ENCODE data around the gene ABCC11. TPM values are rescaled to one million over a fixed set of nuclear protein-coding genes. Genes with fewer than 3 reads are reported as not detected.

Gene ABCC11
- polyA plus RNA-seq, 3 donors = 0.15 to 0.49 TPM; not detected in 1

DNA sequence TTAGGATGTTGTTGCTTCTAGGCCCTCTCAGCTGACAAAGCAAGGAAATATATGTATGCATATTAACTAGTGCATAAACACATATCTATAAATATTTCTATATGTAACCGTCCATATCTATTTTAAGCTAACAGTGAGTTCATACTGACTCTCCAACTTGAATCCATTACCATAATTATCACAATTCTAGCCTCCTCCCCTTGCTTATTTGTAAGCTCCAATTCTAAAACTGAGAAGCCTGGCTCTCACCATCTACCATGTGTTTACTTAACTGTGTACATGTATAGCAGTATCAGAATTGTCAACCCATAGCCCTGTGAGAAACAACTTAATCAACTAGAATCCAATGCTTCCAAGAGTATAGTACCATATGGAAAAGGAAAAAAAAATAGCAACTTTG is 96.6 kb downstream of the ABCC11 start:
- WGBS, 3 donors = 31 to 88% (median 85%) methylated on average over 1 of the region's 1 CpG
- H3K27ac ChIP-seq (ENCODE audit: low read depth, low read length) = no peak overlapping the region

DNA sequence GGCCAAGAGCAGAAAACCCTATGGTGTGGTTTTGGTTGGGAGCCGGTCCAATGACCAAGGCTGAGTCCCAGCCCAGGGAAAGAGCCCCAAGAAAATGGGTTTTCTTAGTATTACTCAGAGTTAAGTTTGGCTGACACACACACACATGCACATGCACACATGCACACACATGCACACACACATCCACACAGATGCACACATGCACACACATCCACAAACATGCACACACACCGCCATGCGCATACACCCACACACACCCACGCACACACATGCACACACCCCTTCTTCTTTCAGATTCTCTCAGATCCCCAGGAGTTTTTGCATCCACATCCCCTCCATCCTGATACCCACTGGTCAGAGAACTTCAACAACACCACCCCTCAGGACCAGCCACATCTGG is 100.6 kb downstream of the ABCC11 start:
- 93 to 94% (median 93%) methylated on average over 4 of the region's 4 CpGs for WGBS, 3 donors

DNA sequence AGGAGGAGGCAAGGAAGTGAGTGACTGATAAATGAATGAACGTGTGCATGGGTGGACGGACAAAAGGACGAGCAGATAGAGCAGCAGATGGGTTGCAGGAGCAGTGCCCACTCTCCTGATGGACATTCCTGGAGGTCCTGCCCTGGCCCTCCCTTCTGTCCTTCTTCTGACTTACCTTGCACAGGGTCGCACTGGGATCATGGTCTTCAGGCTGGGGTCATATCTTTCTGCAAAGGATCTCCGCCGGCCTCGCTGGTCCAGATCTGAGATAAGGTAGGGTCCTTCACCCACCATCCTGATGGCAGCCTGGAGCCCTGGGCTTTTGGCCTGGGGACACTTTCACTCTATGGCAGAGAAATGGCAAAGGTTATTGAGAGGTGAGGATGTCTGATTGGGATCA is 101.2 kb downstream of the ABCC11 start:
- WGBS, 3 donors = 82 to 91% (median 88%) methylated on average over 7 of the region's 7 CpGs

More for the DNA sequence above, 100.6 kb downstream of the ABCC11 start:
- H3K27ac ChIP-seq (ENCODE audit: low read depth, low read length) = no peak overlapping the region

DNA sequence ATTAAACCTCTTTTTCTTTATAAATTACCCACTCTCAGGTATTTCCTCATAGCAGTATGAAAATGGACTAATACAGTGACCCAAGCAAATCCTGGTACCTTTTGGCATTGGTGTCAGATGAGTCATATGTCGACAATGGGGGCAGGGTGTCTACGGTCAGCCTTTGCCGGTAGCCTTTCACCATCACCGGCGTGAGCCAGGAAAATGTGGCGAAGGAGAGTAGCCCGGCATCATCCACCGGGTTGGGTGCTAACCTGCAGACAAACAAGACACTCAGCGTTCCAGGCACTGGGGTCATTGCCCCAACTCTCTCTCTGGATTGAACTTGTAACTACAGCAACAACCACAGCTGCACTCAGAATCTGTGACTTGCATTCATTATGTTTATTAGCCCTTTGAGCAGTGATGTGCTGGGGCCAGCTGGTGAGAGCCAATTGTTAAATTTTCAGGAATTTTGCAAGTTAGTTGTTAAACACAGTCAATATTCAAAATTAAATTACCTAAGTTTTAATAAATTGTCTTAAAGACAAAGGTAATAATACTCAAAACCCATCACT is 103.4 kb downstream of the ABCC11 start:
- 91 to 95% (median 94%) methylated on average over 9 of the region's 9 CpGs for WGBS, 3 donors

More for the DNA sequence above, 101.2 kb downstream of the ABCC11 start:
- H3K27ac ChIP-seq (ENCODE audit: low read depth, low read length) = no peak overlapping the region

DNA sequence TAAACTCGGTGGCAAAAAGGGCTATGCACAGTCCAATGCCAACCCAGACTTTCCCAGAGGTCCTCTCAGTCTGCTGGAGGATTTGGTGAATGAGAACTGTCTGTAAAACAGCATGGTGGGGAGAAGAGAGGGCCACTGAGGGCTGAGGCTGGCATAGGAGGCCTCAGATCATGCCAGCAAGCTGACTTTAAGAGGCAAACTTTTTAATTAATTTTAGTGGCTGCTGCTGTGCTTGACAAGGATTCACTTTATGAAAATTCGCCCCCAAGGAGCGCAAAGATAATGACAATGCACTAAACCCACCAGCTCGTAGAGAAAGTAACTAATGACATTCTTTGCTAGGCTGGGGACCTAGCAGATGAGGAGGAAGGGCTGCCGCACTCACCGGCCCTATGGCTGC is 106.5 kb downstream of the ABCC11 start:
- no peak overlapping the region for H3K27ac ChIP-seq (ENCODE audit: low read depth, low read length)
- WGBS, 3 donors = 85 to 95% (median 94%) methylated on average over 6 of the region's 6 CpGs

More for the DNA sequence above, 103.4 kb downstream of the ABCC11 start:
- no peak overlapping the region for H3K27ac ChIP-seq (ENCODE audit: low read depth, low read length)

DNA sequence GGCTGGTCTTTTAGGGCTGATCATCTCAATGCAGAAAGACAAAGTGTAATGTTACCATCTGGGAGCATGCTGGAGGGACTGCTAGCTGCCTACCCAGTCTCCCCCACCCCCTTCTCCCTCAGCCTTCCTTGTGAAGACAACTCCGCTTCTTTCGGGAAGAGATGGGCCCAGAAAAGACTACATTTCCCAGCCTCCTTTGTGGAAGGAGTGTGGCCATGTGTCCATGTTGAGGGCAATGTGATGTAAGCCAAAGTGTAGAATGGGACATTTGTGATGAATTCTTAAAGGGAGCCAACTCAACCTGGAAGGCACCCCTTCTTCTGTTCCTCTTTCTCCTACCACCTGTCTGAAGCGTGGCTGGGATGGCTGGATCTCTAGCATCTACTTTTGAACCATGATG is 107.8 kb downstream of the ABCC11 start:
- WGBS, 3 donors = 91 to 99% (median 93%) methylated on average over 3 of the region's 3 CpGs
- no peak overlapping the region for H3K27ac ChIP-seq (ENCODE audit: low read depth, low read length)

DNA sequence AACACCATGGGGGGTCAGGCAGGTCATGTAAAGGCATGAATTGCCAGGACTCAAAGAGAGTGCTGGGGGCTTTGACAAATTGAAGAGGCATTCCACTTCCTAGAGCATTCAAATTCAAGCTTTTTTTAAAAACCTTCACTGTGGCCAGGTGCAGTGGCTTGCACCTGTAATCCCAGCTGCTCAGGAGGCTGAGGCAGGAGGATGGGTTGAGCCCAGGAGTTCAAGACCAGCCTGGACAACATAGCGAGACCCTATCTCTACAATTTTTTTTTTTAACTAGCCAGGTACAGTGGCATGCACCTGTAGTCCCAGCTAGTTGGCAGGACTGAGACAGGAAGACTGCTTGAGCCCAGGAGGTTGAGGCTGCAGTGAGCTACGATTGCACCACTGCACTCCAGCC is 108.8 kb downstream of the ABCC11 start:
- no peak overlapping the region for H3K27ac ChIP-seq (ENCODE audit: low read depth, low read length)
- 83 to 89% (median 86%) methylated on average over 2 of the region's 2 CpGs for WGBS, 3 donors

DNA sequence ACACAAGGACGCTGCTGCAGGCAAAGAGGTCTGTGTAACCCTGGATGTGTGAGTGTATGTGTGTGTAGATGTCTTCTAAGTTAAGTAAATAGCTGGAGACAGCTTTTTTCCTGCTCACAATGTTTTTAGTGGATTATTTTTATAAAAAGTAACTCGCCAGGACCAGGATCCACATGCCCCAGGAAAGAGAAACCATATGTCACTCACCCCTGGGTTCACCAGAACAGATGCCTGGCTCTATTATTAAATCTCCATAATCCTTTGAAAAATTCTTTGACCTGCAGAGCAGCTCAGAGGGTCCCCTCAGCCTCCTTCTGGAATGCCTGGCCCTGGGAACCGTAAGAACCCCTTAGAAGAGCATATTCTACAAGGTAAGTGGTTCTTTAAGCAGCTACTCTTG is 109.5 kb downstream of the ABCC11 start:
- WGBS, 3 donors = 82 to 86% (median 85%) methylated on average over 3 of the region's 3 CpGs
- no peak overlapping the region for H3K27ac ChIP-seq (ENCODE audit: low read depth, low read length)

DNA sequence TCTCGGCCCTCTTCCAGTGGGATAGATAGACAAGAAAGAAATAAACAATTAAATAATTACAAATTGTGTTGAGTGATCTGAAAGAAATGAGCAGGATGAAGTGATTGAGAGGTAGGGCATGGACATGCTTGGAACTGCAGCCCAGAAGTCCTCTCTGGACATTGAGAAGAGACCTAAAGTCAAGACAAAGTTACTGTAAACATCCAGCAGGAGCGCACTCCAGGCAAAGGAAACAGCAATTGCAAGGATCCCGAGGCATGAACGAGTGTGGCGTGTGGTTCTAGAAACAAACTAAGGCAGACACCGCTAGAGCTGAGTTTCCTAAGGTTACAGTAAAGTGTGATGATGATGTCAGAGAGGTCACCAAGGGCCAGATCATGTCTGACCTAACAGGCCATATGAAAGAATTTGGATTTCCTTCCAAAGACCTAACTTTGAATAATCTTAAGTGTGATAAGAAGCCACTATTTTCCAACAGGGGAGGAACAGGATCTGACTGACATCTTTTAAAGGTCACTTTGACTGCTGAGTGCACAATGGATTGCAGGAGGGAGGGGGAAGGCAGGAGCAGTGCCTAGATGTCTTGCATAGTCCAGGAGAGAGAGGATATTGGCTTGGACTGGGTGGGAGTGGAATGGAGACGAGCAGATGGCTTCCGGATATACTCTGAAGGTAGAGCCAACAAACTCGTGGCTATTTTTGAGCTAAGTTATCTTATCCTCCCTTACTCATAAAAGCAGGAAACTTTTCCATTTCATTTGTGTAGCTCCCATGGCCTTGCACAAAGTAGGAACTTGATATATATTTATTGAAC is 110.6 kb downstream of the ABCC11 start:
- WGBS, 3 donors = 43 to 59% (median 56%) methylated on average over 9 of the region's 9 CpGs
- no peak overlapping the region for H3K27ac ChIP-seq (ENCODE audit: low read depth, low read length)

DNA sequence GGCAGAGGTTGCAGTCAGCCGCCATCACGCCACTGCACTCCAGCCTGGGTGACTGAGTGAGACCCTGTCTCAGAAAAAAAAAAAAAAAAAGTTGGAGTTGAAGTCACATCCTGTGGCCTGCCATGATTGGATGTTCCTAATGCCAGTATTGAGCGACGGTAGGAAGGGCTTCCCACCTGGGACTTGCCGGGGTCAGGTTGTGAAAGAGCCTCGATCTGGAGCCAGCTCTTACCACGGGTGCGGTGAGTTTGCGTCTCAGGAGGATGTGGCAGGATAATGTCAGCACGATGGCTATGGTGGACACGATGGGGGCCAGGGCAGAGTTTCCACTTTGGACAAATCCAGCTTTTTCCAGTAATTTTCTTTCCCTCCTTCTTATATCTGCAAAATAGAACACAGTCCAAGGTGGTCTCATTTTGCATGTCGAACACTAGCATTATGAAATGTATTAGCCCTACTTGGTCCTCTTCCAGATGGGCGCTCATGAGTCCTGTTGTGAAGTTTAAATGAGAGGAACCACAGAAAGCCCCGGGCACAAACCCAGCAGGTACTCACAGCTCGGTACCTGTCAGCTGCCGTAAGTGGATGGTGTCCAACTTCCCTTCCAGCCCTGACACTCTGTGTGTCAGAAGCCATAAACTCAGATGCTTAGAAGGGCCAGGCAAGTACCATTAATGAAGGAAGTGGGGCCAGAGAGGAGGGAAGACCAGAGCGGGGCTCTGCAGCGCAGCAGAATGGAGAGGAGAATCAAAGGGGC is 113.7 kb downstream of the ABCC11 start:
- 82 to 86% (median 83%) methylated on average over 18 of the region's 18 CpGs for WGBS, 3 donors
- H3K27ac ChIP-seq (ENCODE audit: low read depth, low read length) = no peak overlapping the region

DNA sequence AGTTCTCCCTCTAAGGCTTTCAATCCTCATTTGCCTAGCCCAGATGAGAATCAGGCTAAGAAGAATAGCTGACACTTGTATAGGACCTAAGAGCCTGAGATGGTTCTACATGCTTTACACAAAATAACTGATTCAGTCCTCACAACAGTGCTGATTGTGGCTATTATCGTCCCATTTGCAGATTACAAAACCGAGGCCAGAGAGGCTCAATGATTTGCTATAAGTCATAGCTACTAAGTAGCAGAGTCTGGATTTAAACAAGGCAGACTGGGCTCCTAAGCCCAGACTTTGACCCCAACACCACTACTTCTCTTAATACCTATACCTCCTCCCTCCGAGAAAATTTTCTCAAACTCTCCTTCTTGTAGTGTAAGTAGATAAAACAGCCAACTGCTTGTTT is 114.6 kb downstream of the ABCC11 start:
- no peak overlapping the region for H3K27ac ChIP-seq (ENCODE audit: low read depth, low read length)
- 31 to 91% (median 88%) methylated on average over 3 of the region's 3 CpGs for WGBS, 3 donors

DNA sequence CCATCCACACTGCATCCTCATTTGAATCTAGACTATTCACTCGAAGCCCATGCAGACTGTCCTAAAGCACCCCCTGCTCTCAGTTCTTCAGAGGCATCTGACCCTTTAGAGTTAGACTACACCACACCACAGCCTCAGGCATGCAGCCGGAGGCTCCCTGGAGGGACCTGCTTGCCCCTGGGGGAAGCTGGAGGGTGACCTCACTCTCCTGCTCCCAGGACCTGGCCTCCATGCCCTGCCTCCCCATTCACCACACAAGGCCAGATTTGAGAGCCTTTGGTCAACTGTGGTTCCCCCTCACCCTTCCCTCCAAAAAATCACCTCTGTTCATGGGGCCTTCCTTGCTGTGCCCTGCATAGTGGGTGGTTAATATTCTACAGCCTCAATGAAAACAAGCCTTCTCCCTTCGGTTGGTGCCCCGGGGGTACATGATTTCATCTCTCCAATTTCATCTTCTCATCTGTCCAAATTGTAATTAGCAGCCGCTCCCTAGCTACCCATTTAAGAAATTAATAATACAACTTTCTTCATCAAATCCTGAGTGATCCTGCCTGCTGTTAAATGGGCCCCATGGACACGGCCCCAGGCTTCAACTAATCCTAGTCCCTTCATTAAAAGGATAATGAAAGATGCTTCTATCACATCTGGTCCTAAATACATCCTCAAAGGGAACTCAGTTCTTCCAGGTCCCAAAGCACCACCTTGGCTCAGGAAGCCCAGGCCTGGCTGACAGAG is 116.0 kb downstream of the ABCC11 start:
- WGBS, 3 donors = 89 to 95% (median 91%) methylated on average over 6 of the region's 6 CpGs
- no peak overlapping the region for H3K27ac ChIP-seq (ENCODE audit: low read depth, low read length)

DNA sequence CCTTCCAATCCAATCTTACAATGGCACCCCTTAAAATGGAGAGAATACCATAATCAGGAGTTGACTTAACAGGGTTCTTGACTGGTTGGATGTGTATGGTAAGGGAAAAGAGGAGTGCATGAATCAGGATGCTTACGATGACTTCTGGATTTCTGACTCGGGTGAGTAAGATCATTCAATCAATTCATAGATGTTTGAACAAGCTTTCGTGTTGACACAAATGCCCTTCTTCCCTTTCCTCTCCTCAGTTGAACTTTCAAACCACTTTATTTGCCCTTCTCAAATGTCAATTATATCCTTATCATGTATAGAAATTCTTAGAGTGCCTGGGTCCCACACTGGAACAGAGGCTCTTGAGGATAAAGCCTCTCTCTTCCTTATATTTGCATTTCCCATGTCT is 117.4 kb downstream of the ABCC11 start:
- WGBS, 3 donors = 35 to 92% (median 83%) methylated on average over 3 of the region's 3 CpGs
- H3K27ac ChIP-seq (ENCODE audit: low read depth, low read length) = no peak overlapping the region

DNA sequence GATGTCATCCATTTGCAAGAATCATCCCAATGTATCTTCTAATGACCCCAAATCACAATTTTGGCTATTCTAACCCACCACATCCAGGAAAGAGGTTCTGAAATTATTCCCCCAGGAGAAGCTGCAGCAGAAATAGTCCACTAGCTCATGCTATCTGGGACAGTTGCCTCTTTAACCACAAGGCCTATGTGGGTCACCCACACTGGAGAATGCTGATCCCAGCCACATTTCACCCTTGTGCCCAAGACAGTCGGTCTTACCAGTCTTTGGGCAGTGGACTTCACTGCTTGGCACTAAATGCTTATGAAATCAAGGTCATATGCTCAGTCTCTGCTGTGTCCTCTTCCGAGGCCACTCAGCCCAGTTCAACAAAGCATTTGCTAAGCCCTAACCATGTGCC is 118.6 kb downstream of the ABCC11 start:
- no peak overlapping the region for H3K27ac ChIP-seq (ENCODE audit: low read depth, low read length)
- WGBS, 3 donors = 49 to 86% (median 79%) methylated on average over 2 of the region's 2 CpGs

DNA sequence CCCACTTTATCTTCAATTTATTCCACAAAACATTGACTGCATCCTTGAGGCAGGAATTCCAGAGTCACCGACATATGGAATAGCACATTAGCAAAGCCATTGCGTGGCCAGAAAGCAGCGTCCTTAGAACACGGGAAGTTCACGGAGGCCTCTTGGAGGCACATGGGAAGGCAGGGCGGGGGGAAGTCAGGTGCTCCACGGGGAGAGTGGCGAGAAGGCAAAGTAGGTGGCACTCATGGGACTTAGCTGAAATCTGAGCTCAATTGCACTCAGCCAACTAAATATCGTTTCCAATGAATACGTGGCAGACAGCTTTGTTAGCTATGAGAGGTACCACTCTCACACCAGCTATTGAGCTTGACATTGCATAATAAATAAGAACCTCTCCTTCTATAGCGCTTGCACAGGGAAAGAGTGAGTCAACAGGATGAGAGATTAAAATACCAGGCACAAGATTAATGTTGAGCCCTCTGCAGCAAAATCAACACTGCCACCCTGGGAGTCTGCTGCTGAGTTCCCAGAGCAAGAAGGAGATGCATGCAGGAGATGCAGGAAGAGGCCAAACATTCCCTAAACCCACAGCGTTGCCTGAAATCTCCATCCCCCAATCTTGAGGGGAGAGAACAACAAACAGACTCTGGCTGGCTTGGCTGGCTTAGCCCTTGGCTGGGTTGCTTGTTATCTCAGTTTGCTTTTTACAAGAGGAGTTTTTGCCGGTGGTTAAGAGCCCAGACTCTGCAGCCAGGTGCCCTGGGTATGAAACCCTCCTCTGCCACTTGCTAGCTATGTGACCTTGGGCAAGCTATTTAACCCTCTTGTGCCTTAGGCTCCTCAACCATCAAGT is 120.3 kb downstream of the ABCC11 start:
- WGBS, 3 donors = 18 to 64% (median 62%) methylated on average over 13 of the region's 13 CpGs
- no peak overlapping the region for H3K27ac ChIP-seq (ENCODE audit: low read depth, low read length)

DNA sequence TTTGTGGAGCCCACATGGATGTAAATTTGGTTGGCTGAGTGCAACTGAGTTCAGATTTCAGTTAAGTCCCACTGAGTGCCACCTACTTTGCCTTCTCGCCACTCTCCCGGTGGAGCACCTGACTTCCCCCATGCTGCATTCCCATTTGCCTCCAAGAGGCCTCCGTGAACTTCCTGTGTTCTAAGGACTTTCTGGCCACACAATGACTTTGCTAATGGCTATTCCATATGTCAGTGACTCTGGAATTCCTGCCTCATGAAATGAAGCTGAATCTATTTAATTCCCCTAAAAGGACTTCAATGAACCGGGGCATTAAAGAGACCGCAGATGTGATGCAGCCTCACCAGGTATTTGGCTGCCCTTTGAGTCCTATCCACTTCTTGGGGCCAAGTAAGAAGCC is 121.5 kb downstream of the ABCC11 start:
- no peak overlapping the region for H3K27ac ChIP-seq (ENCODE audit: low read depth, low read length)
- WGBS, 3 donors = 73 to 93% (median 79%) methylated on average over 5 of the region's 5 CpGs

DNA sequence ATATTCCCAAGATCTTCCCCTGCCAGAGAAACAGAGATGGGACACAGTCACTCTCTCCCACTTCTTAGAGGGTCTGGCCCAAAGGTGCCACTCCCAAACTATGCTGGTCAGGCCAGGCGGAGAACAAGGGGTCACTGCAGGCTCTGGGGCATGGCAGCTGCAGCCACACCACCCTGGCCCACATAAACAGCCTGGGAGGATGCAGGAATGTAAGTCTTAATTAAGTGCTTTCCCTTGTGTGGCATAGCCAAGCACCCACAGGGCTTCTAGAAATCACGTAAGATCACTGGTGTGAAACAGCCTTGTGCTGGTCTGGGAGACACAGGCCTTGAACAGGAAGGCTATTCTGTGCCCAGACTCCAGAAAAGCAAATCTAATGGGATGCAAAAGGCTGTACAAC is 123.1 kb downstream of the ABCC11 start:
- 94 to 98% (median 95%) methylated on average over 2 of the region's 2 CpGs for WGBS, 3 donors

More for the DNA sequence above, 123.1 kb downstream of the ABCC11 start:
- no peak overlapping the region for H3K27ac ChIP-seq (ENCODE audit: low read depth, low read length)
